Measurements from ENCODE around the gene MICAL3.
A peak's percentile ranks its signal among the peaks of the same experiment; 100 is the strongest.

The MICAL3 gene

DNA sequence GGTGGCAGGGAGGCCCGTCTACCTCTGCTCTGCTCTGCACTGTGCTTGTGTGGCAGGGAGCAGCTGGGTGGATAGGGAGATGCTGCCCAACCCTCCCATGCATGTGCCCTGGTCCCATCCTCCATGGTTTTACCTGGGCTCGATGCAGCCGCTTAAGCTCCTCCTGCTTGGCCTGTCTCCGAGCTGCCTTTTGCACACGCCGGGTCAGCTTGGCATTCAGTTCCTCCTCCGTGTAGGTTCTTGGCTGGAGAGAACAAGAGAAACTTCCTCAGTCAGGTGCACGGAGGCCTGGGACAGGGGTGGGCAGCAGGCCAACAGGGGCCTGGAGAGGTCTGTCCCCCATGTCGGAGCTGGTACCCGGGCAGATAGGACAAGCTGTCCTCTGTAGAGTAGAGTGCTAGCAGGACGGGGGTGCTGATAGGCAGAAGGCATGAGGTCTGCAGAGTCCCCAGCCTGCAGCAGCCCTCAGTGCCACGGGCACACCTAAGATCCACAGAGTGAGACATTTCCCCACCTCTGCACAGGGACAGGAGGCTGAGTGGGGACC is 213.7 kb downstream of the MICAL3 start:
- H3K56ac ChIP-seq (ENCODE audit: low read length), result no peak overlapping the region
- no peak overlapping the region for H4K5ac ChIP-seq (ENCODE audit: low read length)
- no CpG with 5 or more reads among the region's 12 CpGs for WGBS (ENCODE audit: extremely low coverage, insufficient coverage, low lambda C conversion rate)
- no peaks in the 10 kb centered on the region for H3K79me1 ChIP-seq (ENCODE audit: low read length)
- H2BK15ac ChIP-seq (replicated peaks; ENCODE audit: low read depth), result no peak overlapping the region
- H4K8ac ChIP-seq (ENCODE audit: low read depth, low read length), result no peak overlapping the region
- no peaks in the 10 kb centered on the region for H3K79me2 ChIP-seq (ENCODE audit: control insufficient read depth, insufficient read depth, low read length)
- peaks cover 5% of the 10 kb centered on the region for H3K36me3 ChIP-seq (ENCODE audit: control insufficient read depth, insufficient read depth, low read length)
- H3K27me3 ChIP-seq (ENCODE audit: insufficient read depth, low read length, poor library complexity), result no peaks in the 10 kb centered on the region
- H3K23ac ChIP-seq (ENCODE audit: low read length), result no peak overlapping the region
- H3K18ac ChIP-seq (ENCODE audit: low read length), result no peak overlapping the region
- H3K4me3 ChIP-seq (ENCODE audit: low read length), result no peak overlapping the region
- no peak for DNase-seq
- H3K27ac ChIP-seq (ENCODE audit: low read depth, low read length), result no peak overlapping the region
- no peak overlapping the region for H3K4me2 ChIP-seq (ENCODE audit: low read length)
- no peak overlapping the region for H3K4ac ChIP-seq (ENCODE audit: low read depth, low read length)
- no peak overlapping the region for H2BK5ac ChIP-seq (ENCODE audit: low read length)
- H3K4me1 ChIP-seq (ENCODE audit: control insufficient read depth, low read depth, low read length), result no peaks in the 10 kb centered on the region
- no peak overlapping the region for H3K9ac ChIP-seq (ENCODE audit: low read length)
- H2AK5ac ChIP-seq (ENCODE audit: low read length), result no peak overlapping the region
- H2BK120ac ChIP-seq (ENCODE audit: low read depth, low read length), result no peak overlapping the region

DNA sequence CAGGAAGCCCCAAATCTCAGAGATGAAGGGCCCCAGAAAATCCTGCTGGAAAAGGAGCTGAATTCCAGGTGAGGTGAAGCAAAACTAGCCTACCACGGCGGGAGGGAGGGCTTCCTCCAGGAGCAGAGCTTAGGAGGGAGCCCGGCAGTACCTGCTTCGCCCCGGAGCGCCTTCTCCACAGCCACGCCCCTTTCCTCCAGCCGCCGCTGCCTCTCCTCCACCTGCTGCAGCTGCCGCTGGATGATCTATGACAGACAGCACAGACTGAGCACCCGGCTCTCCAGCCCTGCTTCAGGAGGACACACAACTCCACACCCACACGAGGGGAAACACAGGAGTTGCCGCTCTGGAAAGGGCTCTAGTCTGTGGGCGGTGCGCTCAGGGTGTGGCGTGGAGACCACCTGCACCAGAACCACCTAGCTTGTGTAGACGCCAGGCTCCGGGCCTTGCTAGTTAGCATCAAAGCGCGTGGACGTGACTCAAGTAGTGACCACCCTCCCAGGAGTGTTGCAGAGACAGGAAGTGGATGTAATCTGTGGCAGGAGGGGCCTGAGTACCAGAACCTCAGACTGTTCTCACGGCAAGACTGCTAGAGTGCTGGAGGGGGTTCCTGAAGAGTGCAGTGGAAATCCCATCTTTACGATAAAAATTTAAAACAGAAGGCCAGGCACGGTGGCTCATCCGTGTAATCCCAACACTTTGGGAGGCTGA is 215.5 kb downstream of the MICAL3 start:
- no peak overlapping the region for H3K9ac ChIP-seq (ENCODE audit: low read length)
- H2BK120ac ChIP-seq (ENCODE audit: low read depth, low read length), result no peak overlapping the region
- H3K4me3 ChIP-seq (ENCODE audit: low read length), result no peak overlapping the region
- H2BK5ac ChIP-seq (ENCODE audit: low read length), result no peak overlapping the region
- H3K79me1 ChIP-seq (ENCODE audit: low read length), result no peaks in the 10 kb centered on the region
- no peak overlapping the region for H4K8ac ChIP-seq (ENCODE audit: low read depth, low read length)
- DNase-seq, result no peak
- no CpG with 5 or more reads among the region's 25 CpGs for WGBS (ENCODE audit: extremely low coverage, insufficient coverage, low lambda C conversion rate)
- H4K5ac ChIP-seq (ENCODE audit: low read length), result no peak overlapping the region
- no peak overlapping the region for H3K56ac ChIP-seq (ENCODE audit: low read length)
- H3K79me2 ChIP-seq (ENCODE audit: control insufficient read depth, insufficient read depth, low read length), result no peaks in the 10 kb centered on the region
- no peak overlapping the region for H3K4ac ChIP-seq (ENCODE audit: low read depth, low read length)
- no peak overlapping the region for H3K18ac ChIP-seq (ENCODE audit: low read length)
- no peak overlapping the region for H2AK5ac ChIP-seq (ENCODE audit: low read length)
- H3K4me2 ChIP-seq (ENCODE audit: low read length), result no peak overlapping the region
- no peak overlapping the region for H3K23ac ChIP-seq (ENCODE audit: low read length)
- no peaks in the 10 kb centered on the region for H3K4me1 ChIP-seq (ENCODE audit: control insufficient read depth, low read depth, low read length)
- H3K27ac ChIP-seq (ENCODE audit: low read depth, low read length), result no peak overlapping the region
- H2BK15ac ChIP-seq (replicated peaks; ENCODE audit: low read depth), result no peak overlapping the region
- no peaks in the 10 kb centered on the region for H3K27me3 ChIP-seq (ENCODE audit: insufficient read depth, low read length, poor library complexity)
- H3K36me3 ChIP-seq (ENCODE audit: control insufficient read depth, insufficient read depth, low read length), result peaks cover 4% of the 10 kb centered on the region

DNA sequence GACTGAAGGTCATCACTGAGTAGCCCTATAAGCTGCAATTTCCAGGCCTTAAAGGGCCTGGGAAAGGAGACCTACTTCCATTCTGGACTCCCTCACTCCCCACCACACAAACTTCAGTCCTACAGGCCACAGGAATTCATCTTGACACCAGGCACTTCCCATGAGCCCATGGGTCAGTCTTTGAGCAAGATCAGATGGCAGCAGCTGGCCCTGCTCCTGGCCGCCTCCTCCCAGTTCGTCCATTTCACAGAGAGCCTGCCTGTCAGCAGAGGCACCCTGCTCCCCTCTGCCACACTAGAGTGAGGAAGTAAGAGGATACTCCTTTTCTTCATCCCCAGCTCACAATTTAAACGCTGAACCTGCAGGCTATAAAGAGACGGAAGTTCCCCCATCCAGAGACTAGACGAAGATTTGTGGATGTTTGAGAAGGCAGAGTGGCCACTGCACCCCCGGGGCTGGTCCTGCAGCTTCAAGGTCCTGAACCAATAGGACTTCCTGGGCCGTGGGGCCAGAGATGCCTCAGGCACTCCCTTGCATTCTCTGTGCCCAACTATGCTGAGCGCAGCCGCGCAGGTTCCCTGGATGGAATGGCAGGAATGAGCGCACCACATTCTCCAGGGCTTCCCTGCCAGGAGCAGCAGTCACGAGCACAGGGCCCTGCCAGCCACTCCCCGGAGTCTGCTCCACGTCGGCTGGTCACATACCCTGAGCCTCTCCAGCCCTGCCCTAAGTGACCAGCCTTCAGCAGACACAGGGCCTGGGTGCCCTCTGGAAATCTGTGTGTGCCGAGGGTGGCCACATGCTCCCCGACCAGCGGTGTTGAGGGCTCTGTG is 216.6 kb downstream of the MICAL3 start:
- no peaks in the 10 kb centered on the region for H3K27me3 ChIP-seq (ENCODE audit: insufficient read depth, low read length, poor library complexity)
- H3K79me1 ChIP-seq (ENCODE audit: low read length), result no peaks in the 10 kb centered on the region
- H3K56ac ChIP-seq (ENCODE audit: low read length), result no peak overlapping the region
- H3K4me1 ChIP-seq (ENCODE audit: control insufficient read depth, low read depth, low read length), result no peaks in the 10 kb centered on the region
- no peak overlapping the region for H2AK5ac ChIP-seq (ENCODE audit: low read length)
- H4K5ac ChIP-seq (ENCODE audit: low read length), result no peak overlapping the region
- H2BK5ac ChIP-seq (ENCODE audit: low read length), result no peak overlapping the region
- no peak overlapping the region for H2BK15ac ChIP-seq (replicated peaks; ENCODE audit: low read depth)
- H4K8ac ChIP-seq (ENCODE audit: low read depth, low read length), result no peak overlapping the region
- no peak overlapping the region for H3K18ac ChIP-seq (ENCODE audit: low read length)
- no peak overlapping the region for H3K23ac ChIP-seq (ENCODE audit: low read length)
- WGBS (ENCODE audit: extremely low coverage, insufficient coverage, low lambda C conversion rate), result no CpG with 5 or more reads among the region's 18 CpGs
- H3K4me3 ChIP-seq (ENCODE audit: low read length), result no peak overlapping the region
- no peak overlapping the region for H3K9ac ChIP-seq (ENCODE audit: low read length)
- no peak overlapping the region for H3K4ac ChIP-seq (ENCODE audit: low read depth, low read length)
- H3K27ac ChIP-seq (ENCODE audit: low read depth, low read length), result no peak overlapping the region
- H3K79me2 ChIP-seq (ENCODE audit: control insufficient read depth, insufficient read depth, low read length), result no peaks in the 10 kb centered on the region
- DNase-seq, result peak; percentile 67
- no peak overlapping the region for H2BK120ac ChIP-seq (ENCODE audit: low read depth, low read length)
- peaks cover 4% of the 10 kb centered on the region for H3K36me3 ChIP-seq (ENCODE audit: control insufficient read depth, insufficient read depth, low read length)
- H3K4me2 ChIP-seq (ENCODE audit: low read length), result no peak overlapping the region

DNA sequence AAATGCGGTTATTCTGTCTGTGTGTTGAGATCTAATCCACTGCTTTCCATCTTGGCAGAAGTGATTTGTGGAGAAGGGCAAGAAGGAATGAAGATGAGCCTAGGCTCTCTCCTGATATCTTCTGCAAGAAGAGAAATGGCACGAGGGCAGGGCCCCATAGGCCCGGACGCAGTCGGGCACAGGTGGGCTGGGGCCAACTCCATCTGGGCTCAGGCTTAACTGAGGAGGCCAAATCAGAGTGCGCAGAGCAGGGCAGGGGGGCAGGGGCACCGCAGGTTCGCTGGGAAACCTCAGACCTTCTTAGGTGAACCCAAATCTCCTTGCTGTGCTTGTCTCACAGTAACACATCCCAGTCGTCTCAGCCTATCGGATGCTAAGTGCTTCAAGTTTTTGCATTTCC is 217.3 kb downstream of the MICAL3 start:
- H3K4me3 ChIP-seq (ENCODE audit: low read length), result no peak overlapping the region
- H2BK120ac ChIP-seq (ENCODE audit: low read depth, low read length), result no peak overlapping the region
- H3K27me3 ChIP-seq (ENCODE audit: insufficient read depth, low read length, poor library complexity), result no peaks in the 10 kb centered on the region
- no peak overlapping the region for H3K27ac ChIP-seq (ENCODE audit: low read depth, low read length)
- H2BK15ac ChIP-seq (replicated peaks; ENCODE audit: low read depth), result no peak overlapping the region
- no peak overlapping the region for H2AK5ac ChIP-seq (ENCODE audit: low read length)
- H4K5ac ChIP-seq (ENCODE audit: low read length), result no peak overlapping the region
- H3K4me1 ChIP-seq (ENCODE audit: control insufficient read depth, low read depth, low read length), result no peaks in the 10 kb centered on the region
- H2BK5ac ChIP-seq (ENCODE audit: low read length), result no peak overlapping the region
- H3K4me2 ChIP-seq (ENCODE audit: low read length), result no peak overlapping the region
- no peak overlapping the region for H3K56ac ChIP-seq (ENCODE audit: low read length)
- H3K9ac ChIP-seq (ENCODE audit: low read length), result no peak overlapping the region
- peaks cover 4% of the 10 kb centered on the region for H3K36me3 ChIP-seq (ENCODE audit: control insufficient read depth, insufficient read depth, low read length)
- WGBS (ENCODE audit: extremely low coverage, insufficient coverage, low lambda C conversion rate), result no CpG with 5 or more reads among the region's 10 CpGs
- no peak for DNase-seq
- no peak overlapping the region for H3K4ac ChIP-seq (ENCODE audit: low read depth, low read length)
- H4K8ac ChIP-seq (ENCODE audit: low read depth, low read length), result no peak overlapping the region
- H3K79me1 ChIP-seq (ENCODE audit: low read length), result no peaks in the 10 kb centered on the region
- no peak overlapping the region for H3K23ac ChIP-seq (ENCODE audit: low read length)
- no peaks in the 10 kb centered on the region for H3K79me2 ChIP-seq (ENCODE audit: control insufficient read depth, insufficient read depth, low read length)
- no peak overlapping the region for H3K18ac ChIP-seq (ENCODE audit: low read length)

DNA sequence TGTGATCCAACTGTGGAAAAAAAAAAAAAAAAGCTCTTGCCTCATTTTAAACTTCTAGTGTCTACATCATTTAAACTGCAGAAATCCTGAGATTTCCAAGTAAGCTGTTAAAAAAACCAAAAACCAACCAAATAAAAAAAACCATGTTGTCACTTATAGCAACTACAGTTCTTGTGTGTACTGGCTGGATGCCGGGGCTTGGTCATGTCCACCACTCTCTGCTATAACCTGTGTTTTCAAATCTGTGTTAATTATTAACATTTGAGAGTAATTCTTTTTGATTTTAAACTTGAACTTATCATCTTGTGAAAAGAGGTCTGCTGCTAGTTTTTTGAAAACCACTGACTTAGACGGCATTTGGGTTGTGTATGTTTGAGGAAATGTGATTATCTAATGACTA is 217.9 kb downstream of the MICAL3 start:
- no peak overlapping the region for H3K4ac ChIP-seq (ENCODE audit: low read depth, low read length)

More for the DNA sequence above, 217.9 kb downstream of the MICAL3 start:
- H2BK15ac ChIP-seq (replicated peaks; ENCODE audit: low read depth), result no peak overlapping the region
- H3K79me1 ChIP-seq (ENCODE audit: low read length), result no peaks in the 10 kb centered on the region
- H3K27me3 ChIP-seq (ENCODE audit: insufficient read depth, low read length, poor library complexity), result no peaks in the 10 kb centered on the region
- no peak overlapping the region for H2BK120ac ChIP-seq (ENCODE audit: low read depth, low read length)
- no peak overlapping the region for H3K4me3 ChIP-seq (ENCODE audit: low read length)
- no peak overlapping the region for H3K23ac ChIP-seq (ENCODE audit: low read length)
- no peaks in the 10 kb centered on the region for H3K4me1 ChIP-seq (ENCODE audit: control insufficient read depth, low read depth, low read length)
- no CpG with 5 or more reads among the region's 2 CpGs for WGBS (ENCODE audit: extremely low coverage, insufficient coverage, low lambda C conversion rate)
- H3K27ac ChIP-seq (ENCODE audit: low read depth, low read length), result no peak overlapping the region
- DNase-seq, result no peak
- no peaks in the 10 kb centered on the region for H3K79me2 ChIP-seq (ENCODE audit: control insufficient read depth, insufficient read depth, low read length)
- H3K36me3 ChIP-seq (ENCODE audit: control insufficient read depth, insufficient read depth, low read length), result peaks cover 4% of the 10 kb centered on the region
- no peak overlapping the region for H4K8ac ChIP-seq (ENCODE audit: low read depth, low read length)
- H2AK5ac ChIP-seq (ENCODE audit: low read length), result no peak overlapping the region
- H3K9ac ChIP-seq (ENCODE audit: low read length), result no peak overlapping the region
- H3K4me2 ChIP-seq (ENCODE audit: low read length), result no peak overlapping the region
- no peak overlapping the region for H3K18ac ChIP-seq (ENCODE audit: low read length)
- H2BK5ac ChIP-seq (ENCODE audit: low read length), result no peak overlapping the region
- no peak overlapping the region for H4K5ac ChIP-seq (ENCODE audit: low read length)
- no peak overlapping the region for H3K56ac ChIP-seq (ENCODE audit: low read length)

Measured in mesendoderm (in vitro differentiated cells).